ENCODE data around the gene ALOX12B. TPM values are rescaled to one million over a fixed set of nuclear protein-coding genes. Genes with fewer than 3 reads are reported as not detected.
A peak's percentile ranks its signal among the peaks of the same experiment; 100 is the strongest.

Gene ALOX12B
- total and polyA plus RNA-seq, 2 of the 13 experiments (the other 11 are each of a cell fraction or from before 2014, with no cell fraction given), result 0.13 TPM; not detected in 1

GRCh38 chr17:8121681-8122421 lies 34.3 kb upstream of the ALOX12B start (continued):
- TF ChIP-seq HNF1A (IDR thresholded peaks at IDR 0.05; ENCODE audit: low read depth), result no peak
- TF ChIP-seq HNF1A (CRISPR knock-in tag; IDR thresholded peaks at IDR 0.05; ENCODE audit: borderline replicate concordance), result 0 out of 2 replicates have a peak, but pooled peaks have one; percentile 12
- 0 out of 2 replicates have a peak, but pooled peaks have one; percentile 14 for TF ChIP-seq SP5 (CRISPR knock-in tag; IDR thresholded peaks at IDR 0.05; ENCODE audit: borderline replicate concordance, low read depth)
- TF ChIP-seq SNRNP70 (IDR thresholded peaks at IDR 0.05; ENCODE audit: low read depth, low read length), result no peak
- peak; percentile 97 for TF ChIP-seq ZNF800 (CRISPR knock-in tag; IDR thresholded peaks at IDR 0.05)
- TF ChIP-seq GFI1 (CRISPR knock-in tag; IDR thresholded peaks at IDR 0.05; ENCODE audit: borderline replicate concordance), result 0 out of 2 replicates have a peak, but pooled peaks have one; percentile 12
- no peak for TF ChIP-seq CERS6 (CRISPR knock-in tag; IDR thresholded peaks at IDR 0.05)
- peak; percentile 39; the same call in 1 of the 2 replicates for TF ChIP-seq EEA1 (CRISPR knock-in tag; IDR thresholded peaks at IDR 0.05; ENCODE audit: borderline replicate concordance)
- TF ChIP-seq KDM5A (IDR thresholded peaks at IDR 0.05; ENCODE audit: borderline replicate concordance, low read length), result no peak
- TF ChIP-seq ZFP36L1 (CRISPR knock-in tag; IDR thresholded peaks at IDR 0.05), result no peak
- TF ChIP-seq BORCS8-MEF2B (CRISPR knock-in tag; IDR thresholded peaks at IDR 0.05), result peak; percentile 54; the same call in 1 of the 2 replicates
- peak; percentile 57; the same call in 1 of the 2 replicates for TF ChIP-seq MTA1 (CRISPR knock-in tag; IDR thresholded peaks at IDR 0.05; ENCODE audit: borderline replicate concordance)
- peak; percentile 39; the same call in 1 of the 2 replicates for TF ChIP-seq TOPORS (CRISPR knock-in tag; IDR thresholded peaks at IDR 0.05)
- peak; percentile 65; the same call in 1 of the 2 replicates for TF ChIP-seq ZFP91 (CRISPR knock-in tag; IDR thresholded peaks at IDR 0.05; ENCODE audit: borderline replicate concordance)
- no peak for TF ChIP-seq ELF3 (CRISPR knock-in tag; IDR thresholded peaks at IDR 0.05)
- 0 out of 2 replicates have a peak, but pooled peaks have one; percentile 40 for TF ChIP-seq PRMT3 (CRISPR knock-in tag; IDR thresholded peaks at IDR 0.05; ENCODE audit: borderline replicate concordance, low read depth)
- TF ChIP-seq CBFB (CRISPR knock-in tag; IDR thresholded peaks at IDR 0.05), result 0 out of 2 replicates have a peak, but pooled peaks have one; percentile 58
- TF ChIP-seq KLF12 (CRISPR knock-in tag; IDR thresholded peaks at IDR 0.05; ENCODE audit: borderline replicate concordance), result peak; percentile 78; the same call in 1 of the 2 replicates

Data from HepG2 (cell line).